T1000 (cell line): ENCODE data around the gene MYT1.

ENCODE experiments used
- DNase-seq: peaks from one replicate; lab custom pipeline; 2025; ENCODE audit warnings: mixed read lengths; lab: John Stamatoyannopoulos, UW

The MYT1 gene

GRCh38 chr20:64247307-64247618 lies 83.0 kb downstream of the MYT1 start:
- no peak for DNase-seq

DNA sequence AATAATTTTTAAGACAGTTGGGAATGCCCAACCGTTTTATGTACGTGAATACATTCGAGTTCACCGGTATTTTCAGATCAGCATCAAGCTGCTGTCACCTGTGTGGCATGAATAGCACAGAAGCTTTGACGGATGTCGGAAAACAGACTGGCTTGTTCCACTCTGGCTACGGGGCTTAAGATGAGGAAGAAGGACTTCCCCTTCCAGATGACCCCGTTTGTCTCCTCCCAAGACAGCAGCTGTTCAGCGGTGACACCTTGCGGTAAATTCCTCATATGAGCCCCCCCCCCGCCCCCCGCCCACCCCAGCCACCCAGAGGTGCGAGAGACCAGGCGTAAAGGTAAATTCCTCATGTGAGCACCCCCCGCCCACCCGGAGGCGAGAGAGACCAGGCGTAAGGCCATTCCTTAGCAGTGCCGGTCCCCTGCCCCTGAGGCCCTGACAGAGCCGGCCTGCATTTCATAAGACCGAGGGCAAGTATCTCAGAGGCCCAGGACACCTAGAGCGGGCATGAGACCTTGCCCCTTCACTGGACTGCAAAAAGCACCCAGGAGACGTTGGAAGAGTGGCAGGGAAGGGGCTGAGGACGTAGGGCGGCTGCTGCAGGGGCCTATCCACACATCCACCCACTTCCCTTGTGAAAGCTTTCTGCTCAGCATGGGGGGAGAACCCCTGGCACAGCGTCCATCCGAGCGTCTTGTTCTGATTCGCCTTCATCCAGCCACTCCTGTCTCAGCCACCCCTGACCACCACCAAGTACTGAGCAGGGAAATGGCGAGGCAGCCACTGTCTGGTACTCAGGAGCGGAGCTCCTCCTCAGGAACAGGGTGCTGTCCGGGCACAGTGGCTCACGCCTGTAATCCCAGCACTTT lies 84.0 kb downstream of the MYT1 start:
- DNase-seq: no peak

- DNase-seq: no peak
Measured at GRCh38 chr20:64250027-64250426, 85.8 kb downstream of the MYT1 start.

DNA sequence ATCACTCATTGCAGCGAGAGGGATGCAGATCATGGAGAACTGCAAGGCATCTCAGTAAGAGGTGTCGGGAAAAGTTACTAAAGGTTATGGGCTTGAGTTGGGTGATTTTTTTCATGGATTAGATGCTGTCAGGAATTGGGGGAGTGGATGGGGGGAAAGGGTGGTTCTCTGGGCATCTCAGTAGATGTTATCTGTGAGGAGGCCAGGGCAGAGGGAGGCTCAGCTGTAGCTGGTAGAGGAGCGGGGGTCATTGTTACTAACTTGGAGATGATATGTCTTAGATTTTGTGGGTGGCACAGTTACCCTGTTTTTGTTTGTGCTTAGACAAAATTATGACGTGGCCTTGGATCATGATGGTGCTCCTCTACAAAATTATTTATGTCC lies 88.7 kb downstream of the MYT1 start:
- no peak for DNase-seq

GRCh38 chr20:64253443-64253842 lies 89.2 kb downstream of the MYT1 start:
- no peak for DNase-seq

GRCh38 chr20:64254156-64254555 lies 89.9 kb downstream of the MYT1 start:
- DNase-seq: no peak

- DNase-seq: no peak
Measured at GRCh38 chr20:64254571-64255360, 90.5 kb downstream of the MYT1 start.

DNA sequence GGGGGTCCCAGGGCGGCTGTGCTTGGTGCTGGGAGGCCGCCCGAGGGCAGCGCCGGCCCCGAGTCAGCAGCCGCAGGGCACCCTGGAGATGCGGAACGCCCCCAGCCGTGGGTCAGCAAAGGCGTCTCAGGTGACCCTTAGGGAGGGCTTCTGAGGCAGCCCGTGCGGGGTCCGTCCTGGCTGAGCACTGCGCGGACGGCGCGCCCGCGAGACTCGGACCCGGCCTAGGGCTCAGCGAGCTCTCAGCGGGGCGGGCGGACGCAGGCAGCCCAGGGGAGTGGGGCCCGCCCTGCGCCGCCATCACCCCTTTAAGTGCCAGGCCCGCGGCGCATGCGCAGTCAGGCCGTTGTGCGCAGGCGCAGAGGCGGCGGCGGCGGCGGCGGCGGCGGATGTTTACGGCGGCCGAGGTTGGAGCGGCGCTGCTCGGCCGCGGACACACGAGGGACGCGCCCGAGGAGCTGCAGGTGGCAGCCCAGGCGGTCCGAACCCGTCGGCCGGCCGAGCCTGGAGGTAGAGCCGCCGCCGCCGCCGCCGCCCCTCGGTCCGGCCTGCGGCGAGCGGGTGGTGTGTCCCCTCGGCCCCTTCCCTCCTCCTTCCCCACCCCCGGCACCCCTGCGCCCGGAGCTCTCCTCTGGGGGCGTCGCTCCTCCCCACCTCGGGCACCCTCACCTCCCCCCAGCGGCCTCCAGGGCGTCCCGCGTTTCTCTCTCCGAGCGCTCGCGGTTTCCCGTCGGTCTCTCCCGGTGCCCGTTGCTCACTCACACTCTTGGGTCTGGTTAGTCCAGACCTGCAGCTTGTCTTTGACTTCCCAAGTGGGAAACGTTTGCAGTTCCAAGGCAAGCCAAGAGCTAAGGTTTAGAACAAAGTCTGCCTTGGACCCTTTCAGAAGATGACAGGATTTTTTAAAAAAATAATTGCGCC lies 91.4 kb downstream of the MYT1 start, which contains the start of gene PCMTD2:
Gene PCMTD2 (plus strand): TSS at position 388 of the 921 bp plus-strand sequence. CDS start 4,218 bp downstream, outside the sequence.
- peak; percentile 77 for DNase-seq

- no peak for DNase-seq
Measured at GRCh38 chr20:64256282-64256935, 92.2 kb downstream of the MYT1 start.

GRCh38 chr20:64257107-64257757 lies 93.0 kb downstream of the MYT1 start:
- no peak for DNase-seq

GRCh38 chr20:64258071-64258823 lies 94.0 kb downstream of the MYT1 start:
- no peak for DNase-seq

DNA sequence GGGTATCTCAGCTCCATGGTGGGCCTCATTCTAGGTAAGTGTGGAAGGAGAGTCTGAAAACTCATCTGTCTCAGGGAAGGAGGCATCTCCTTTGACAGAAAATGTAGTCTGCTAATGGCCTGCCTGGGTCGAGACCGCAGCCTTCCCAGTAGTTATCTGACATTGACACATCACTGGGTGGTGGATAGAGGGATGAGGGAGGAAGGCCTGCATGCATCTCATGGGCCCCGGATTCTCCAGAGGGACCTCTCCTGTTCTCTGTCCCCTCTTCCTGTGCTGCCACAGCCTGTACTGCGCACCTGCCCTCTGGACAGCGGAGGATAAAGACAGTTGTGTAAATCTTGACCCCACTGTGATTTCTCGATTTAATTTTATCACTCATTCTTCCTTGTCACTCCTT lies 96.0 kb downstream of the MYT1 start:
- no peak for DNase-seq

DNA sequence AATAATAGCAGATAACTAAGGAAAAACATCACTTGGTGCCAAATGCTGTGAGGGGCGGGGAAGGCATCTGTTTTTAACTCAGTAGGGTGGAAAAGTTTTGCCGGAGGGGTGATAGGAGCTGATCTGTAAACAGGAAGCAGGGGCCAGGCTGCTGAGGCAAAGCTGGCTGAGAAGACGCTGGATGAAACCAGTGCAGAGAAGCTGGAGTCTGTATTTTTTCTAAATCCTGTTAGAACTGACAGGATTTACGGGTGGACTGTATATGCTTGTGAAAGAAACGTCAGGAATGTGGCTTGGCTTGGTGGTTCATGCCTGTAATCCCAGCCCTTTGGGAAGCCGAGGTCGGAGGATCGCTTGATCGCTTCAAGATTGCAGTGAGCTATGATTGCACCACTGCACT lies 96.9 kb downstream of the MYT1 start:
- DNase-seq: no peak

GRCh38 chr20:64264091-64264490 lies 99.8 kb downstream of the MYT1 start:
- DNase-seq: no peak

DNA sequence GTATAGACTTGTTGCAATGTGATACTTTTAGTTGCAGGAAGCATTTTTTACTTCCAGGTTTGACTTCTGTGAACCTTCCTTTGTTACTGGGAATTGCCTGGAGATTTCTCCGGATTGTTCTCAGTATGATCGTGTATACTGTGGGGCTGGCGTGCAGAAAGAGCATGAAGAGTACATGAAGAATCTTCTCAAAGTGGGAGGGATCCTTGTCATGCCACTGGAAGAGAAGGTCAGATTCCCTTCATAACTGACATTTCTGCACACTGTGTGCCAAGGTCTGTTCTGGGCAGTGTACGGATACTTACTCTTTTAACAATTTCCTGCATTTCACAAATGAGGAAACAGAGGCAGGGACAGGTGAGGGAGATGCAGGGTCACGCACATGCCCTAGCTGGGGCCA lies 100.9 kb downstream of the MYT1 start:
- DNase-seq: no peak

DNA sequence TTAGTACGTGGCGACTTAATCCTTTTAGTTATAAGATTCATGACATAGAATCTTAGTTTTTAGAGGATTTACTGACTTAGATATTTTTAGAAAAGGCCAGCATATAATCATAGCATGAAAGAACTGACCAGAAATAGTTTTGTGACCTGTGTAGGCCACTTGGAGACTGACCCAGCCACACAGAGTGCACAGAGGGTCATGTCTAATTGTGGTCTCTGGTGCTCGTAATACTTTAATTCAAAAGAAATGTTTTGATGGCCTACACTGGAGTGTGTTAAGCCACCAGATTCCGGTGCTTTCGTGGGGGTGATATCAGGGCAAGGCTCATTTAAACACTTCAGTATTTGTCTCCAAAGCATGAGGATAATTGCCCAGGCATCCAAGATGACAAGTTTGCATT lies 102.7 kb downstream of the MYT1 start:
- DNase-seq: no peak

DNA sequence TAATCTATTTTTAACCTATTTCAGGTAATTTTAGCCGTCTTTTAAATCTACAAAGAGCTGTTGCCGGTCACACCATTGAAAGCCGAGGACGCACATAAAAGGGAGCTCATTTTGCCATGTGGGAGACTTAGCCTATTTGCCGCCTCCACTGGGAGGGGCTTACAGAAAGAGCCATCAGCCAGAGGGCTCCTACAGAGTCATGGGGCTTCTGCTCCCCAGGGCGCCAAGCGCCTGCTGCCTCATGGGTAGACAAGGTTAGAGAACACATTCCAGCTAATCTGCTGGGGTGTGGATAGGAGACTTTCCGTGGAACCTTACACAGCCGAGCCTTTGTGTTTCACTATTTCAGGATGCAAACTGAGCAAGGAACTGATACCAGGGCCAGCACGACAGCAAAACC lies 103.9 kb downstream of the MYT1 start:
- no peak for DNase-seq

DNA sequence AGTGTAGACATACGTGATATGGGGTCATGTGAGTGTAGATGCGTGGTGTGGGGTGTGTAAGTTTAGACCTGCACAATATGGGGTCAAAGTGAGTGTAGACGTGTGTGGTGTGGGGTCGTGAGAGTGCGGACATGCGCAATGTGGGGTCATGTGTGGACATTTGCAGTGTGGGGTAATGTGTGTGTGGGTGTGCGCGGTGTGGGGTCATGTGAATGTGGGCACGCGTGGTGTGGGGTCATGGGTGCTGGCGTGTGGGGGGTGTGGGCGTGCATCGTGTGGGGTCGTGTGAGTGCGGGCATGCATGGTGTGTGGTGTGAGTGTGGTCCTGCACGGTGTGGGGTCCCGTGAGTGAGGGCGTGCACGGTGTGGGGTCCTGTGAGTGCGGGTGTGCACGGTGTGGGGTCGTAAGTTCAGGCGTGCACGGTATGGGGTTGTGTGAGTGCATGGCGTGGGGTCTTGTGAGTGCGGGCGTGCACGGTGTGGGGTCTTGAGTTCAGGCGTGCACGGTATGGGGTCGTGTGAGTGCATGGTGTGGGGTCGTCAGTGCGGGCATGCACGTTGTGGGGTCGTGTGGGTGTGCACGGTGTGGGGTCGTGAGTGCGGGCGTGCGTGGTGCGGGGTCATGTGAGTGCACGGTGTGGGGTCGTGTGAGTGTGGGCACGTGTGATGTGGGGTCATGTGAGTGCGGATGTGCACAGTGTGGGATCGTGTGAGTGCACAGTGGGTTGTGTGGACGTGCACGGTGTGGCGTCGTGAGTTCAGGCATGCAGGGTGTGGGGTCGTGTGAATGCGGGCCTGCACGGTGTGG lies 105.6 kb downstream of the MYT1 start:
- no peak for DNase-seq

GRCh38 chr20:64271636-64272035 lies 107.4 kb downstream of the MYT1 start:
- DNase-seq: no peak

- no peak for DNase-seq
Measured at GRCh38 chr20:64273109-64273508, 108.9 kb downstream of the MYT1 start.
